Measurements from ENCODE around the gene OR1E1.

DNA sequence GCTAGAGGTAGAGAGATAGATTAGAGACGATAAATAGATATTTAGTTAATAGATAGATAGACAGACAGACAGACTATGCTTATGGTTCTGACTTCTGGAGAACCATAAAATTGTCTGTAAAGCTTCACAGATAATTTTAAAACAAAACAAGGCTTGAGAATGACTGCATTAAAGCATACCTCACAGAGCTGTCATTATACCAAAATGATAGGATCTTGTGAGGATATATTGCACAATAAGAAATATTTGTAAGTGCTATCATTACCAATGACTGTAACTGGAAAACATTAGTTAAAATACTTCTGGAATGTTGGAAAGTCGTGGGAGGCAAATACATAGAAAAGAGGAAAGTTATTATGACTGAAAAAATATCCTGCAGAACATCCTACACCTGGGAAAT lies 3.6 kb upstream of the OR1E1 start:
- no peak for TF ChIP-seq POLR2A (IDR thresholded peaks at IDR 0.05)
- TF ChIP-seq, protein P1, sequence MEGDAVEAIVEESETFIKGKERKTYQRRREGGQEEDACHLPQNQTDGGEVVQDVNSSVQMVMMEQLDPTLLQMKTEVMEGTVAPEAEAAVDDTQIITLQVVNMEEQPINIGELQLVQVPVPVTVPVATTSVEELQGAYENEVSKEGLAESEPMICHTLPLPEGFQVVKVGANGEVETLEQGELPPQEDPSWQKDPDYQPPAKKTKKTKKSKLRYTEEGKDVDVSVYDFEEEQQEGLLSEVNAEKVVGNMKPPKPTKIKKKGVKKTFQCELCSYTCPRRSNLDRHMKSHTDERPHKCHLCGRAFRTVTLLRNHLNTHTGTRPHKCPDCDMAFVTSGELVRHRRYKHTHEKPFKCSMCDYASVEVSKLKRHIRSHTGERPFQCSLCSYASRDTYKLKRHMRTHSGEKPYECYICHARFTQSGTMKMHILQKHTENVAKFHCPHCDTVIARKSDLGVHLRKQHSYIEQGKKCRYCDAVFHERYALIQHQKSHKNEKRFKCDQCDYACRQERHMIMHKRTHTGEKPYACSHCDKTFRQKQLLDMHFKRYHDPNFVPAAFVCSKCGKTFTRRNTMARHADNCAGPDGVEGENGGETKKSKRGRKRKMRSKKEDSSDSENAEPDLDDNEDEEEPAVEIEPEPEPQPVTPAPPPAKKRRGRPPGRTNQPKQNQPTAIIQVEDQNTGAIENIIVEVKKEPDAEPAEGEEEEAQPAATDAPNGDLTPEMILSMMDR (IDR thresholded peaks at IDR 0.05) = no peak

Measured in suprapubic skin (tissue), 3 donors.